Activated CD8-positive, alpha-beta memory T cell treated with anti-CD3 and anti-CD28 coated beads for 4 hours (primary cell): ENCODE results near the gene SRRM2.

ENCODE experiments used
- DNase-seq, 2 donors: peaks; one replicate each; pipeline ENCODE4 v3.0.0-alpha.2; 2020; ENCODE audit warnings: low read depth in 2 of 2

Gene SRRM2

DNA sequence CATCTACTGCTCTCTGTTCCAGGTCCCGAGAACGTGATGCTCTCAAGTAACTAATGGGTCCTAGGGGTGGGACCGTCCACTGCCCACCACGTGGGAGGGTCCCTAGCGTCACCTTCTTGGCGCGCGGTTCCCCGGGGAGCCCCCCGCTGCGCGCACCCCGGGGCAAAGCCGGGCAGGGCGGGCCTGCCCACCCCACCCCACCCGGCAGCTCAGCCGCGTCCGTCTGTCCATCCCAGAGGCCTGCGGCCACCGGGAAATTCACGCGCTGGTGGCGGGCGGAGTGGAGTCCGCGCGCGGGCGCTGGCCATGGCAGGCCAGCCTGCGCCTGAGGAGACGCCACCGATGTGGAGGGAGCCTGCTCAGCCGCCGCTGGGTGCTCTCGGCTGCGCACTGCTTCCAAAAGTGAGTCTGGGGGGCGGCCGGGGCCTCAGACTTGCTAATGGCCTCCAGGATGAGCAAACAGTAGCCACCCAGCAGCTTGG is 46.3 kb downstream of the SRRM2 start:
- no peak for DNase-seq

DNA sequence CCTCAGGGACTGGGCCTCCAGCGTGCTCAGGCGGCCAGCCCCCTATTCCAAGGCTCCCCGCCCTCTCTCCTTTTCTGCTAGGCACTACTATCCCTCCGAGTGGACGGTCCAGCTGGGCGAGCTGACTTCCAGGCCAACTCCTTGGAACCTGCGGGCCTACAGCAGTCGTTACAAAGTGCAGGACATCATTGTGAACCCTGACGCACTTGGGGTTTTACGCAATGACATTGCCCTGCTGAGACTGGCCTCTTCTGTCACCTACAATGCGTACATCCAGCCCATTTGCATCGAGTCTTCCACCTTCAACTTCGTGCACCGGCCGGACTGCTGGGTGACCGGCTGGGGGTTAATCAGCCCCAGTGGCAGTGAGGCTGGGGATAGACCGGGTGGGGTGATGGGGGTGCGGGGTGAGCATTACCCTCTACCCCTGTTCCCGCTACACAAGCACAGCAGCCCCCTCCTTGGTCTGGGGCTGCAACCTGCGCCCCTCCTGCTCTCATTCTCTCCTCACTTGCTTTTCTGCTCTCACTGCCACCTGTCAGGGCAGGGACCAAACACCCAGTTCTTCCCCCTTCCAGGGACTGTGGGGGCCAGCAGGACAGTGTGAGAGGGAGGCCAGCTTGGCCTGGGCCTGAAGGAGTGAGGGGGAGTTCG is 46.9 kb downstream of the SRRM2 start:
- DNase-seq = no peak

- no peak for DNase-seq
These were observed 47.4 kb downstream of the SRRM2 start for GRCh38 chr16:2799859-2800226.

DNA sequence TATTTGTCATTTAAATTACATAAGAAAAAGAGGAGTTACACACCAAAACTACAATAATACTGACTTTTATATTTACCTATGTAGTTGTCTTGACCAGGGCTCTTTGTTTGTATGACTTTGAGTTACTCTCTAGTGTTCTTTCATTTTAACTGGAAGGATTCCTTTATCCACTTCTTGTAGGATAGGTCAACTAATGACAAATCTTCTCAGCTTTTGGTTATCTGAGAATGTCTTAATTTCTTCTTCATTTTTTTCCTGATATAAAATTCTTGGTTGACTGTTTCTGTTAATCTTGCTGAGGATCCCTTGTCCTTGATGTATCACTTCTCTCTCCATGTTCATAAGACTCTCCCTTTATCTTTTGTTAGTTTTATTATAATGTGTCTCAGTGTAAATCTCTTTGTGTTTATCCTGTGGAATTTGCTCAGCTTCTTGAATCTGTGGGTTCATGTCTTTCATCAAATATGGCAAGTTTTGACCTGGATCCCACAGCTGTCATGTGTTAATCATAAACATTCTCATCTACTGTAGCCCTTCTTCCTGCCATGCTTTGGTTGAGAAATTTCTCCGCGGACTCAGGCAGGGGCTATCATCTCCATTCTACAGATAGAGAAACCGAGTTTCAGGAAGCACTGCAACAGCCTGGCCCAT is 51.2 kb downstream of the SRRM2 start:
- DNase-seq = no peak

DNA sequence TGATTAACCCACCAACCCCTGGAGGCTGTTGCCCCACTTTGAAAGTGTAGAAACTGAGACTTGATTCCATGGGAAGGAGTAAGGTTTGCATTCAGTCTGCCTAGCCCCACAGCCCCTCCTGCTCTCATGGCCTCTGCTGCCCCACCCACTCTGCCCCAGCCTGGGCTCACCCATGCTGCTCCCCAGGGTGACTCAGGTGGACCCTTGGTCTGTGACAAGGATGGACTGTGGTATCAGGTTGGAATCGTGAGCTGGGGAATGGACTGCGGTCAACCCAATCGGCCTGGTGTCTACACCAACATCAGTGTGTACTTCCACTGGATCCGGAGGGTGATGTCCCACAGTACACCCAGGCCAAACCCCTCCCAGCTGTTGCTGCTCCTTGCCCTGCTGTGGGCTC is 52.3 kb downstream of the SRRM2 start:
- DNase-seq = no peak

- no peak for DNase-seq
These were observed 53.8 kb downstream of the SRRM2 start for GRCh38 chr16:2806286-2806685.

DNA sequence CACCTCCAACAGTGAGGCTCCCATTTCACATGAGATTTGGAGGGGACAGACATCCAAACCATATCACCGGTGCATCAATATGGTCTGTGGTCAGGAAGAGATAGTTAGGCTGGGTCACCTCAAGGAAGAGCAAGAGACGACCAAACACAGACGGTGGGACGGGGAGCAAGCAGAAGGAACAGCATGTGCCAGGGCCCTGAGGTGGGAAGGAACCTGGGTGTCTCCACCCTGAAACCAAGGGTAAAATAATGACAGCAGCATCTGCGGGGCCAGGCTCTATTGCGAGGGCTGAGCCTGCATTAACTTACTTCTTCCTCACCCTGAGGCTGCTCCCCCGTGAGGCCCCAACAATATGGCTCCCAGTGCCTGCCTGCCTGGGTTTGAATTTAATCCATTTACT is 55.7 kb downstream of the SRRM2 start:
- DNase-seq = no peak

DNA sequence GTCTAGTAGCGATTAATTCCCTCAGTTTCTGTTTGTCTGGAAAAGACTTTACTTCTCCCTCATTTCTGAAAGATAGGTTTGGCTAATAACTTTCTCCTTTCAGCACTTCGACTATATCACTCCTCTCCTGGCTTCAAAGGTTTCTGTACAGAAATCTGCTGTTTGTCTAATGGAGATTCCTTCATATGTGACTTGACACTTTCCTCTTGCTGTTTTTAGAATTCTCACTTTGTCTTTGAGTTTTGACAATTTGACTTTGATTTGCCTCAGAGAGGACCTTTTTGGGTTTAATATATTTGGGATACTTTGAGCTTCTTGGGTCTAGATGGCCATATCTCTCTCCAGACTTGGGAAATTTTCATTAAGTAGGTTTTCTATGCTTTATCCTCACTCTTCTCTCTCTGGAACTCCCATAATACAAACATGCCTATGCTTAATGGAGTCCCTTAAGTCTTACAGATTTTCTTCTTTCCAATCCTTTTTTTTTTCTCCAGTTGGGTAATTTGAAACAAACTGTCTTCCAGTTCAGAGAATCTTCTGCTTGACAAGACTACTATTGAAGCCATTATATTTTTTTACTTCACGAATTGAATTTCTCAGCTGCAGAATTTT is 56.8 kb downstream of the SRRM2 start:
- DNase-seq = no peak

- no peak for DNase-seq
These were observed 58.2 kb downstream of the SRRM2 start for GRCh38 chr16:2810651-2811050.

DNA sequence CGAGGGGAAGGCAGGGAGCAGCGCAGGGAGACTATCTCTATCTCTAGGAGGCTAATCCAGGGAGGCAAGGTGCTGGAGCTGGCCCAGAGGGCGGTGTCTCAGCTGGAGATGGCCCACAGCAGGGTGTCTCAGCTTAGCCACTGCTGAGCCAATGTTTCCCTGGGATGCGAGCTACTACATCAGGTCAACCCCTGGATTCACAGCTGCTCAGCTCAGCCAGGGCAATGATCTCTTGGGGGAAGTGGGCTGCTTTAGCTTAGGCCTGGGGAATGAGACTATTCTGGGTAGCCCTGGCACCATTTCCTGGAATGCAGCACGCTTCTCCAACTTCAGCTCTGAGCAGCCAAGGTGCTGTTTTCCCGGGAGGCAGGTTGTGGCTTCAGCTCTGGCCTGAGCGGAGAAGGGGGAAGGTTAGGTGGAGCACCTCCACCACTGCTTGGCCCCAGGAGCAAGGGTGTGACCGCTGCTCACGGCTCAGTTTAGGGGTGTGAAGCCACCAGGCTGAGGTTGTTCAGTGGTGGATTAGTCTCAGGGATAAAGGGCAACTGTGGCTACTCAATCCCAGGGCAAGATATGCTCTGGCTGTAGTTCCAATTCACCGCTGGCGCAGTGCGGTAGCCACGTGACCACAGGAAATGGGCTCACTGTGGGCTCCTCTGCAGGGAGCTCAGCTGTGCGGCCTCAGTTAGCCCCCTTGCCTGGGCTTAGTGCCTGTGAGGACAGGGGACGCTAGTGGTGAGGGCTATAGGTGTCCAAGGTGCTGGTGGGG is 59.4 kb downstream of the SRRM2 start:
- no peak for DNase-seq

GRCh38 chr16:2813771-2814221 is 61.4 kb downstream of the SRRM2 start:
- no peak for DNase-seq

DNA sequence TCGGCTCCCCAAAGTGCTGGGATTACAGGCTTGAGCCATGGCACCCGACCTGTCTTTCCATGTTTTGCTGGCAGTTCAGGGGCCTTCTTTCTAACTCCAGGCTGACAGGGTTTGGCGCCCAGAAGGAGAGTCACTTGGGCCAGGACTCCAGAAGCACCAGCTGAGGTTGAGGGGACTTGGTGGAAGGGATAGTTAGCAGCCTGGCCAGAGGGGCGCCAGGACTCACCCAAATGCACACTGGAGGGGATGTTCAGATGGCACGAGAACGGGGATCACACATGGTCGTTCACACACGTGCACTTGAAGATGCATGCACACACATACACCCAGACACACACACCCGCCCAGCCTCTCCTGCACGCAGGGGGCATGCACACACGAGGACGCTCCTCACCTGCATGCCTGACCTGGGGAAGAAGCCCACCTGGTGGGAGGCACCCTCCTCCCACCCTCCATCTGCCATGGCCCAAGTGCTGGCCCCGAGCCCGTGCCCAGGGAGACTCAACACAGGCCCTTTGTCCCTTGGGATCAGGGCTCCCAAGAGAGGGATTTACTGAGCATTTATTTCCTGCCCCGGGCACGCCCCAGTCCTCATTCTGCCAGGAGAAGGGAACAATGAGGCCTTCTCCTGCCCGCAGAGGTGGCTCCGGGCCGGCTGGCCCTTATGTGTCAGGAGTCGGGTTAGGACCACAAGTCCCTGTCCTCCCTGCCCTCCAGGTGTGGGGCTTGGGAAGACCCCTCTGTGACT is 62.3 kb downstream of the SRRM2 start:
- DNase-seq = no peak

DNA sequence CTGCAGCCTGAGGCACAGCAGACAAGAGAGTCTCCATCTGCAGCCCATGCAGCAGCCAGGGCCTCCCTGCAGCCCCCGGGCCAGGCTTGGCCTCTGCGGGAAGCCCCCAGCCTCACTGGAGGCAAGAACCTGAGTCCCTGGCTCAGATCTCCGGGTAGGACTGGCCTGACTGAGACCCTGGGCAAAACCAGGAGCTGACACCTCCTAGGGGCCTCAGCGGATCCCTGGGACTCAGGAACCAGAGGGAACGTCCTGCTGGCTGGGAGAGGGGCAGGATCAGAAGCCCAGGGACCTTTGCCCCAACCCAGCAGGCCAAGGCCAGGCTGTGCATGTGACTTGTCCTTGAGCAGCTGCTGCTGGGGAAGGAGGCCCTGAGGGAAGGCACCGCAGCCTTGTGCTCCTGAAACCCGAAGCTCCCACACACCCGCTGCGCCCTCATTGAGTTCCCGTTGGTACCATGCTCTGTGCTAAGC is 62.9 kb downstream of the SRRM2 start:
- no peak for DNase-seq

DNA sequence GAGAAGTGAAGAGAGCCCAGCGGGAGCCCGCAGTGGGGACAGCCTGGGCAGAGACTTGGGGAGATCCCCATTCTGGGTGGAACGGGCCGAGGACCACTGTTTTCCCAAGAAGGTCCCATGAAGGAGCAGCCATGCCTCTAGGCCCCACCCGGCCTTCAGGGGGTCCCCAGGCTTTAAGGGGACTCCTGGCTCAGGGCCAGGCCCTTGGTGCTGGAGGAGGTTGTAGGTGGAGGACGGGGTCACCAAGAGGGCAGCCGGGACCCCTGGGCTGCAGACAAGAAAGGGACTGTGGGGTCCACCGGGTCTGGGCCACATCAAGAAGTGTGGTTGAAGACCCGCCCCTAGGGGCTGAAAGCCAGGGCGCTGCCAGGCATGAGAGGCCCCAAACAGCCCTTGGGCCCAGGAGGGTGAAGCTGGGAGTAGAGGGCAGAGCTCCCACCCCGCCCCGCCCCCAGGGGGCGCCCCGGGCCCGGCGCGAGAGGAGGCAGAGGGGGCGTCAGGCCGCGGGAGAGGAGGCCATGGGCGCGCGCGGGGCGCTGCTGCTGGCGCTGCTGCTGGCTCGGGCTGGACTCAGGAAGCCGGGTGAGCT is 64.4 kb downstream of the SRRM2 start, which contains the start of gene PRSS21:
Gene PRSS21, plus strand, starts transcription at position 487 of the 589 bp plus-strand sequence. Its CDS starts 32 bp downstream, at position 519.
- DNase-seq = no peak

DNA sequence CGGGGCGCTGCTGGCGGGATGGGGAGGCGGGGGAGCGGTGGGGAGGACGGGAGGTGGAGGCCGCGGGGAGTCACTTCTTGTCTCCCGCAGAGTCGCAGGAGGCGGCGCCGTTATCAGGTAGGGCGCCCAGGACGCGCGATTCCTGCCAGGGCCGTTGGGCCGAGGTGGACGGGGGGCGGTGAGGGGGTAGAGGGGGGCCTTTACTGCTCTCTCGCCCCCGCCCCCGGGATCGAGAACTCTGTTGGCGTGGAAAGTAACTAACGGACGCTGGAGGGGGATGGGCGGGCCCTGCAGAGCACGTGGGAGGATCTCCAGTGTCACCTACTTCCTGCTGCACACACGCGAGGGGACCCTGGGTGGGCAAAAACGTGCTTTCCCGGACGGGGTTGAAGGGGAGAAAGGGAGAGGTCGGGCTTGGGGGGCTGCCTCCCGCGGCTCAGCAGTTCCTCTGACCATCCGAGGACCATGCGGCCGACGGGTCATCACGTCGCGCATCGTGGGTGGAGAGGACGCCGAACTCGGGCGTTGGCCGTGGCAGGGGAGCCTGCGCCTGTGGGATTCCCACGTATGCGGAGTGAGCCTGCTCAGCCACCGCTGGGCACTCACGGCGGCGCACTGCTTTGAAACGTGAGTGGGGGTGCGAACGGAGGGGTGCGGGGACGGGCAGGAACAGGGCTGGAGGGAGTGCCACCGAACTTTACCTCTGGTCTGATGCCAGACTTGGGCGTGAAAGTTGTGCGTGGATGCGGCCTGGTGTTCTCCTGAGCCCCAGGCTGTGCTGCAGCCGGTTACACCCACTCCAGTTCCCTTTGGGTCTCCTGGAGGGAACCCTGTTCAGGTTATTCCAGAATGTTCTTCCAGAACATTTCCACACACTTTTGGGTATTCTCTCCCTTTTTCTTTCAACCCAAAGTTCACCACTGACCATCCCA is 65.2 kb downstream of the SRRM2 start:
- no peak for DNase-seq

GRCh38 chr16:2818272-2818876 is 65.9 kb downstream of the SRRM2 start:
- DNase-seq = no peak

GRCh38 chr16:2819179-2819938 is 66.9 kb downstream of the SRRM2 start:
- DNase-seq = no peak

DNA sequence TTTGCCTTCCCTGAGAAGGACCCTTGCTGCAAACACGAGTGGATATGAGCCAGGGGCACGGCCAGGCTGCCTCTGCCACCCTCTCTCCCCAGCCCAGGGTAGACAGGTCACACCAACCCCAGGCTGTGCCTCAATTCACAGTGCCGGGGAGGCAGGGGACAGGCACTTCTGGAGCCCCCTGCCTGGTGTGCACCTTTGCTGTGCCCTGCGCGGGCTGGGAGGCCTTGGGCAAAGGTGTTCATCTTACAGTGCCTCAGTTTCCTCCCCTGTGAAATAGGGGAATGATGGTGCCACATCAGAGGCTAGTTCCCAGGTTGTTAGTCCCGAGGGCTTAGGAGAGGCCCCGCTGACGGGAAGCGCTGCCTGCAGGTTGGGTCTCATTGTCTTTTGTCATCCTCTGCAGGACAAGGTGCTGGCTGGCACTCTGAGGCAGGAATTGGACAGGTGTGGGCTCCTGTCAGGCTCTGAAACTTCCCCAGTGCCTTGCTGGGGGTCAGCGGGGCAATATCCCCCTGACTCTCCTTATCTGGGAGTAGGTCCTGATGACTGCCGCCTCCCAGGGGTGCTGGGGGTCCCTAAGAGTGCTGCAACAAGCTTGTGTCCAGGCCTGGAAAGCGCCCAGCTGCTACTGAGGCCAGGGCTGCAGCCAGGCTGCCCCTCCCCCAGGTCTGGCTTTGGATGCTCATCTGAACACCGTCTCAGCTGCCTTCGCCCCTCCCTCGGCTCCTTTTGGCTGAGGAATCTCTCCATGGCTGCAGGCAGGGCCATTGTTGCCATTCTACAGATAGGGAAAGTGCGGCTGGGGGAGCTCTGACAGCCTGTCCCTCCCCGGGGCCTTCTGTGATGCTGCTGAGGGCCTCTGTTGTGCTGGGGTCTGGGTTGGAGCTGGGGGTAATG is 67.7 kb downstream of the SRRM2 start:
- DNase-seq = no peak
